ENCODE measurements around the gene ECE1. TPM values are rescaled to one million over a fixed set of nuclear protein-coding genes. Genes with fewer than 3 reads are reported as not detected.

Gene ECE1
- total RNA-seq, 4 donors from 2014 or later = 74.5 to 146 (median 97.2) TPM

GRCh38 chr1:21246905-21247642 lies 43.2 kb downstream of the ECE1 start:
- Histone ChIP-seq H3K27me3 (no peaks in the 10 kb centered on the region), H3K4me1 (peaks cover 8 to 9% of the 10 kb centered on the region in 2 donors), H3K36me3 (peaks cover 47 to 56% of the 10 kb centered on the region in 2 donors), H3K9me3 (no peaks in the 10 kb centered on the region), H3K27ac (no peak overlapping the region), H3K4me3 (replicated peaks in 1 of 3) (no peak overlapping the region)
- TF ChIP-seq POLR2A (IDR thresholded peaks at IDR 0.05) (no peak), CTCF (IDR thresholded peaks at IDR 0.05) (no peak)
- intact Hi-C loops (cut with DNase I) = no loop called here
- DNase-seq = no peak
- WGBS, 2 donors = 90 to 91% methylated on average over 20 of the region's 20 CpGs

- intact Hi-C loops (cut with DNase I) = no loop called here
- Histone ChIP-seq H3K9me3 (no peaks in the 10 kb centered on the region), H3K36me3 (peaks cover 44 to 67% of the 10 kb centered on the region in 2 donors), H3K4me1 (no peaks in the 10 kb centered on the region), H3K27me3 (no peaks in the 10 kb centered on the region), H3K27ac (no peak overlapping the region), H3K4me3 (replicated peaks in 1 of 3) (no peak overlapping the region)
- DNase-seq = no peak
- TF ChIP-seq CTCF (IDR thresholded peaks at IDR 0.05) = no peak
- no peak for TF ChIP-seq POLR2A (IDR thresholded peaks at IDR 0.05)
- WGBS, 2 donors = 98 to 99% methylated on average over 4 of the region's 4 CpGs
Observed at GRCh38 chr1:21245688-21246229, 44.5 kb downstream of the ECE1 start.

- Histone ChIP-seq H3K36me3 (peaks cover 47 to 63% of the 10 kb centered on the region in 2 donors), H3K9me3 (no peaks in the 10 kb centered on the region), H3K27ac (no peak overlapping the region), H3K4me3 (replicated peaks in 1 of 3) (no peak overlapping the region), H3K27me3 (no peaks in the 10 kb centered on the region), H3K4me1 (no peaks in the 10 kb centered on the region)
- DNase-seq = no peak
- WGBS, 2 donors = 94 to 95% methylated on average over 10 to 11 of the region's 11 CpGs
- TF ChIP-seq CTCF (IDR thresholded peaks at IDR 0.05) = peak in 1 of 6 experiments; percentile 23
- no peak for TF ChIP-seq POLR2A (IDR thresholded peaks at IDR 0.05)
- intact Hi-C loops (cut with DNase I) = no loop called here
Observed at GRCh38 chr1:21244986-21245687, 45.1 kb downstream of the ECE1 start.

- 95 to 99% methylated on average over 9 to 10 of the region's 10 CpGs for WGBS, 2 donors
- Histone ChIP-seq H3K36me3 (peaks cover 47 to 63% of the 10 kb centered on the region in 2 donors), H3K27ac (no peak overlapping the region), H3K9me3 (no peaks in the 10 kb centered on the region), H3K4me3 (replicated peaks in 1 of 3) (no peak overlapping the region), H3K4me1 (no peaks in the 10 kb centered on the region), H3K27me3 (no peaks in the 10 kb centered on the region)
- TF ChIP-seq CTCF (IDR thresholded peaks at IDR 0.05) (no peak), POLR2A (IDR thresholded peaks at IDR 0.05) (no peak)
- intact Hi-C loops (cut with DNase I) = no loop called here
- no peak for DNase-seq
Observed at GRCh38 chr1:21244154-21244553, 46.1 kb downstream of the ECE1 start.

- H3K9me3 ChIP-seq = no peaks in the 10 kb centered on the region
- peaks cover 55 to 59% of the 10 kb centered on the region in 2 donors for H3K36me3 ChIP-seq
- no peak for TF ChIP-seq POLR2A (IDR thresholded peaks at IDR 0.05)
- no peak for TF ChIP-seq CTCF (IDR thresholded peaks at IDR 0.05)
- no peaks in the 10 kb centered on the region for H3K4me1 ChIP-seq
- H3K27me3 ChIP-seq = no peaks in the 10 kb centered on the region
- no peak for DNase-seq
- H3K4me3 ChIP-seq (replicated peaks in 1 of 3) = no peak overlapping the region
- no peak overlapping the region for H3K27ac ChIP-seq
- intact Hi-C loops (cut with DNase I) = no loop called here
- 94 to 95% methylated on average over 4 of the region's 4 CpGs for WGBS, 2 donors
Observed at GRCh38 chr1:21242846-21243245, 47.4 kb downstream of the ECE1 start.
